Activated CD4-positive, alpha-beta T cell treated with anti-CD3 and anti-CD28 coated beads, Interleukin-2, amount 50 U/mL, for 16 hours (primary cell): ENCODE measurements around the gene SVIL.
"Not testable (repeated sequence)": the region's sequence is repeated elsewhere in the genome, so short reads cannot be mapped to it uniquely, and the experiment has no call there.

ENCODE experiments used
- DNase-seq: peaks from one replicate; pipeline ENCODE4 v3.0.0-alpha.2; 2020

Gene SVIL

DNA sequence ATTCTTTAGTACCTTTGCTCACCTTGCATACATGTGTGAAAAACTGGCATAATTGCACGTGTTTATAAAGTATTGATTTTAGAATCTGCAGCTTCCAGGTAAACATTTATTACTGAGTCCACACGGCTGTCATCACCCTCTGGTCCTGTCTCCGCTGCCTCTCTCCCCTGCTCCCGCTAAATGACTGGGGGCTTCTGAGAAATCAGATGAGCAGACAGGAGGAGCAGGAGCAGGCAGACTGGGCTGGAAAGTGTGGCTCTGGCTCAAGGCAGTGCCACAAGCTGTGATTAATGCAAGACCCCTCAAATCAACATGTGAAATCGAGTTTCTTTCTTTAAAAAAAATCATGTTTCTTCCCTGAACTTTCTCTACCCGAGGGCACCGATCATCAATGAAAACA is 68.6 kb downstream of the SVIL start:
- not testable (repeated sequence) for DNase-seq

DNA sequence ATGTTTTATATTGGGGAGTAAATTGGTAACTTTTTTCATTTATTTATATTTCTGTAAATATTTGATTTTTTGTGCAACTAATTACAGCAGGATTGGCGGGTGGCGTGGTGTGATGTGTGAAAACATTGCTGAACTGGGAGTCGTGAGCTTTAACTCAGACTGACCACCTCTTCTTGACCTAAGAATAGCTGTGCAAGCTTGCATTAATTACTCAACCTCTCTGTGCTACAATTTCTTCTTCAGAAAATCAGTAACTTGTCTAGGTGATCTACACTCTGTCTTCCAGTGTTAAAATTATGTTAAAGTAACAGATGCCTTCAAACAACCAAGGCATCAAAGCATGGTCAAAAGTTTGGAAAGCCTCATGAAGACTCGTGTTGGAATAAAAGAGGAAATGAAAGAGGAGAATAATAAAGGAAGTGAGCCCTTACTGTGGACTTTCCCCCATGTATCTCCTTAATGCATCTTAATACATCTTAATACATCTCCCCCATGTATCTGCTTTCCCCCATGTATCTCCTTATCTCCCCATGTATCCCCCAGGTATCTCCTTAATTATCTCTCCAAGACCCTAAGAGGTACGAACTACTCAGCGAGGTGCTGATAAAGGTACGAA is 71.2 kb downstream of the SVIL start:
- no peak for DNase-seq

DNA sequence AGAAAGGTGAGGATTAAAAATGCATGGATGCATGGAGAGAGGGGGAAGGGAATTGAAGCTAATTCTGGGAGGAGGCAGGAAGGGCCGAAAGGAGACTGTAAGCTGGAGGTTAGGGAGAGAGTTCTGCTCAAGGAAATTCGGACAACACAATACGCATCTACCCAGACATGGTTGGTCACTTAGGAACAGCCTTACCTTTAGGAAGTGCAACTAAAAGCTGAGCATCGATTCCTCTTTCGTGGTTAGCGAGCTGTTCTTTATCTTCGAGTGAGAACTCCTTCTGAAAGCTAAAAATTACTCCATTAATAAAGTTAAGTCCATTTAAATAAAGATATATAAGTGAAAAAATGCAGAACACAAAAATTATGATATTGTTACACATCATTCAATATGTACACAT is 71.8 kb downstream of the SVIL start:
- not testable (repeated sequence) for DNase-seq

- DNase-seq, result no peak
Observed at GRCh38 chr10:29559996-29560395, 74.8 kb downstream of the SVIL start.

GRCh38 chr10:29557665-29558064 is 77.1 kb downstream of the SVIL start:
- DNase-seq, result no peak

- DNase-seq, result no peak
Observed at GRCh38 chr10:29555746-29556481, 78.9 kb downstream of the SVIL start.

- no peak for DNase-seq
Observed at GRCh38 chr10:29555091-29555745, 79.6 kb downstream of the SVIL start.

- no peak for DNase-seq
Observed at GRCh38 chr10:29554660-29555059, 80.1 kb downstream of the SVIL start.

DNA sequence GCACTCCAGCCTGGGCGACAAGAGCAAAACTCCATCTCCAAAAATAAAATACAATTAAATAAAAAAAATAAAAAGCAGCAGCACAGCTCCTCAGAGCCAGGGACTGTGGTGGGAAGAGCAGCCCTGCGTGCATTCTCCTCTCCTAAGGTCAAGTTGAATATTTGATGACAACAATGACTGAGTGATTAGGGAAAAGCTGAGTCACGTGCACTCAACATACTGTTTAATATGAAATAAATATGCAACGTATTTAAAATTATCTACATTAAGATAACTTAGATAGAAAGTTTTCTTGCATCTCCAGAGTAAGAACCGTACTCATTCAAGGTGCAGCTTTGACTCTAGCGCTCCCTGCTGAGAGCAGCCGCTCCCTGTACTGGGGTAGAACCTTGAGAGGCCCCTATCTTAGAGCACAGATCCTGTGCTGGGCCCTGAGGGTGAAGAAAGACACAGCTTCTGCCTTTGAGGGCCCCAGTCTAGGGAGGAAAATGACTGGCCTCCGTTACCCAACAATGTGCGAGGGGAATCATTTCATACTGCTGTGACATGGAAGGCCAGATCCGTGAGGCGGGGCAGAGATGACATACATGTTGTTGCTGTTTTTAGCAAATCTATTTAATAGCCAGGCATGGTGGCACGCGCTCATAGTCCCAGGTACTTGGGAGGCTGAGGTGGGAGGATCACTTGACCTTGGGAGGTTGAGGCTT is 81.1 kb downstream of the SVIL start:
- no peak for DNase-seq

DNA sequence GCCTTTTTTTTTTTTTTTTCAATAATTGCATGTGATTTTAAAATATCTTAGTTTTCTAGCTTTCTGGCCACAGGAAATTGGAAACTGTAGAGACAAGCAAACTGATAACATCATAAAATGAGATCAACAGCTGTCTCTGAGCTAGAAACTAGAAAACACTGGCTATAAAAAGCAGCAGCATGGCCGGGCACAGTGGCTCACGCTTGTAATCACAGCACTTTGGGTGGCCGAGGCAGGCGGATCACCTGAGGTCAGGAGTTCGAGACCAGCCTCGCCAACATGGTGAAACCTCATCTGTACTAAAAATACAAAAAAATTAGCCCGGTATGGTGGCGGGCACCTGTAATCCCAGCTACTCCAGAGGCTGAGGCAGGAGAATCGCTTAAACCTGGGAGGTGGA is 81.7 kb downstream of the SVIL start:
- DNase-seq, result not testable (repeated sequence)

DNA sequence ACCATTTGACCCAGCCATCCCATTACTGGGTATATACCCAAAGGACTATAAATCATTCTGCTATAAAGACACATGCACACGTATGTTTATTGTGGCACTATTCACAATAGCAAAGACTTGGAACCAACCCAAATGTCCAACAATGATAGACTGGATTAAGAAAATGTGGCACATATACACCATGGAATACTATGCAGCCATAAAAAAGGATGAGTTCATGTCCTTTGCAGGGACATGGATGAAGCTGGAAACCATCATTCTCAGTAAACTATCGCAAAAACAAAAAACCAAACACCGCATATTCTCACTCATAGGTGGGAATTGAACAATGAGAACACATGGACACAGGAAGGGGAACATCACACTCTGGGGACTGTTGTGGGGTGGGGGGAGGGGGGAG is 85.3 kb downstream of the SVIL start:
- not testable (repeated sequence) for DNase-seq

GRCh38 chr10:29546773-29547313 is 87.9 kb downstream of the SVIL start:
- no peak for DNase-seq

- no peak for DNase-seq
Observed at GRCh38 chr10:29545122-29545521, 89.6 kb downstream of the SVIL start.

DNA sequence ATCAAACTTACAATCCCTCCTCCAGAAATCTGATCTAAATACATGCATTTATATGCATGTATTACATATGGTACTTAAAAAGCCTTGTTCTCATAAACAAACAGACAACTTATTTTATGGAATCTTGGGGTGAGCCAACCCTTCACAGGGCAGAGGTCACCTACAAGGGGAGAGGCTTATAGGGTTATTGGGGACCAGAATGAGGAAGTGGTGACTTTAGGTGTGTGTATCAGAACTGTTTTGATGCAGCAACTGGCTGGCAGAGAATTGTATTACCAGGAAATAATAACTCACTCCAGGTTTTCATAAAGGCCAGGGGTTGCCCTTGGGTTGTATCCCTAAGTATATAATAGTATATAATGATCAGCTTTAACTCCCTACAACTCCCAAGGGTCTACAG is 91.1 kb downstream of the SVIL start:
- DNase-seq, result no peak

DNA sequence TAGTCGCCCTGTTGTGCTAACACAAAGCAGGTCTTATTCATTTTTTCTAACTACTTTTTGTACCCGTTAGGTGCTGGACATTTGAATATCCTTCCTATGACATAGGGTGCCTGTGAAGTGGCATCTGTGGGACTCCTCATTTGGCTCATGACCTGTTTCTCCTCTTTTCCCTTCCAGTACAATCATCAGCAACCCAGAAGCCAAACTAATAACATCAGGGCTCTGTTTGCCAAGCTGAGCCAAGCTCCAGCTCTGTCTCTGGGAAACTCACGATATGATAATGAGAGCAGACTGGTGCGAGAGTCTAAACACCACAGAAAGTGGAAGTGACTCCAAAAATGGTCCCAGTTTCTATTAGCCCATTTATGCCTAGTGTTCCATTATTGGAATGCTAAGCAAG is 92.0 kb downstream of the SVIL start:
- DNase-seq, result no peak

DNA sequence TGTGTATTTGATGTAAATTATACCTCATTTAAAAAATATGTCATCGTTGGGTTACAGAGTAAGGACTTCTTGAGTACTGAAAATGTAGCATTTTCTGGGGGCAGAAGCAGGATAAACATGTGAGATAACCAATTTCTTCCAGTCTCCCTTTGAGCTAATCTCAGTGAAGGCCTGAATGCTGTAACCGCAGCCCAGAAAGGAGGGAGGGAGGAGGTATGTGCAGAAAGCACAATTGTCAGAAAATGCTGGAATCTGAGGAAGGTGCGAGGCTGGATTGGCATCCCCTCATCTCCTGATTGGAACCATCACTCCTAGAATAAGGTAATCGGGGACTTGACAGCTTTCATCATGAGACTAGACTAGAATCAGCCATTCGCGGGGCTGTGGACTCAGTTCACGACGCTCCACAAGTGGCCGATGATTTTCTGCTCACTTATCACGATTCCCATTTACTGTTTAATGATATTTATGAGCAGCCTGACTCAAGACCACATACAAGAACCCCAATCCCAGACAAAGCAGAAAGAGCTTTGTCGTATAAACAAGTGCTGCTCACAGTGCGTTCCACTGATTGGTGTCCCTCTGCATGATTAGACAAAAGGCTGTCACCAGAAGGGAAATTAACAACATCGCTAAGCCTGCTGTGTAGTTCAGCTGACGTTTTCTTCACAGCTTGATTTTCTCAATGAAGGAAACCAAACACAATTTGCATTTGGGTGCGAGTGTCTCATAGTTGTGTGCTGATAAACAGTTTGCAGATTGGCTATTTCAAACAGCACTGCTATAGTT is 93.2 kb downstream of the SVIL start:
- no peak for DNase-seq

DNA sequence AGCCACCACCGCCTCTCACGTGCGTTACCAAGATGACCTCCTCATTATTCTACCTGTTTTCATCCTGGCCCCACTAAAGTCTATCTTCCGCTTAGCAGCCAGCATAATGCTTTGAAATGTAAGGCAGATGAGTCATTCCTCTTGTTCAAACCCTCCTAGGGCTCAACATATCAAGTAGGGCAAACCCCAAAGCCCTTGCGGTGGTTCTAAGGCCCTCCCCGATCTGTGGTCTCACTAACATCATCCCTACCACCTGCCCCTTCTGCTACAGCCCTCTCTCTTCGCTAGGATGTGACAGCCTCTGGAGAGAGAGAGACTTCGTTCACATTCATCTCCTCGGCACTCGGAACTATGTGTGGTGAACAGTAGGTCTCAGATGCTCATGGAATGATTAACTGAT is 94.8 kb downstream of the SVIL start:
- no peak for DNase-seq

GRCh38 chr10:29539412-29539811 is 95.4 kb downstream of the SVIL start:
- no peak for DNase-seq

DNA sequence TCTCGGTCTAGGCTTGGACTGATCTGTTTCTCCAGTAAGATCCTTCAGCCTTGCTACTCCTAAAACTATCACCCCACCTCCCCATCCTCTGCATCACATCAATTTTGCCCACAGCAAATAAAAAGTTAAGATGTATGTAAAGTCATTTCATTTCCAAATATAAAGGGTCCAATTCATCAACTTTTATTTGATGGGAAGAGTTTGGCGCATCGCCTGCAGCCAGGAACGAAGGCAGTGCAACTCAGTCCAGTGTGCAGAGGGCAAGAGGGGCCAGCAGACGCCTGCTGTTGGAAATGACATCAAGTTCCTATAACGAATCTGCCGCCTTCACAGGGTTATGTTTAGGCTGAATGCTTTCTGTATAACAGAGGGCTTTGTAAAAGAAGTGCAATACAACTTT is 97.0 kb downstream of the SVIL start:
- no peak for DNase-seq

DNA sequence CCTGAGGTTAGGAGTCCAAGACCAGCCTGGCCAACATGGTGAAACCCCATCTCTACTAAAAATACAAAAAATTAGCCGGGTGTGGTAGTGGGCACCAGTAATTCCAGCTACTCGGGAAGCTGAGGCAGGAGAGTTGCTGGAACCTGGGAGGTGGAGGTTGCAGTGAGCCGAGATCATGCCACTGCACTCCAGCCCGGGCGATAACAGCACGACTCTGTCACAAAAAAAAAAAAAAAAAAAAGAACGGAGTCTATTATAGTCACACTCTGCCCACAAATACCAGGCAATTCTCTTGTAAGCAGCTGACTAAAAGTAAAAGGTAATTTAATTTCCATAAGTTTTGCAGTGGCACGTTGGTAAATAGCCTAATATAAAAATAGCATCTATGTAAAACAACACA is 98.1 kb downstream of the SVIL start:
- not testable (repeated sequence) for DNase-seq

DNA sequence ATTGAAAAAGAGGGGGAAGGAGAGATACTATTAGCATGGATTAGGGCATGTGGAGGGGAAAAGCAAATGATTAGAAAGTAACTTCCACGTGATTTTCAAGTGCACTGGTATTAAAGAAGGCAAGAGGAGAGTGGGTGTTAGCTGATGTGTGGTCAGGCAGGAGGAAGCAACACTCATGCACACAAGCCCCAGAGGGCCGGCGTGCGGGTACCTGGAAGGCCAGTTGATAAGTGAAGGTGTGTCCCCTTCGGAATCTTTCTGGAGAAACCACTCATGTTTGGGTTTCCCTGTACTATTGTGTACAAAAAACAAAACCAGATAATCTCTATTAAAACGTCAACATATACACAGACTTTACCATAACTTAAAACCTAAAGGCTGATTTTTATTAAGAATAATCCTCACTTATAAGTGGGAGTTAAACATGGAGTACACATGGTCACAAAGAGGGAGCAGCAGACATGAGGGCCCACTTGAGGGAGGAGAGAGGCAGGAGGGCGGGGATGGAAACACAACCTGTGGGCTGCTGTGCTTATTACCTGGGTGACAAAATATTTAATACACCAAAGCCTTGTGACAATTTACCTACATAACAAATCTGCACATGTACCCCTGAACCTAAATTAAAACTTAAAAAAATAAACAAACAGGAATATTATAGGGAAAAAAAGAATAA is 98.9 kb downstream of the SVIL start:
- no peak for DNase-seq
